Natural killer cell treated with Interleukin-12 subunit alpha and Interleukin-12 subunit beta and Interleukin-15 and Interleukin-18, amount 100 ng/mL, for 72 hours (primary cell): ENCODE measurements around the gene CHAC1. TPM values are rescaled to one million over a fixed set of nuclear protein-coding genes. Genes with fewer than 3 reads are reported as not detected.

ENCODE experiments used
- ATAC-seq, 2 donors: fragments of 150-1000 bp; cut with Tn5 transposase in 1 of 2; sonication (Bioruptor Pico), chemical (Tn5 transposase) in 1 of 2; 2 replicates each; pipeline ENCODE4 v1.10.0; 2021
- DNase-seq: peaks from one replicate; pipeline ENCODE4 v3.0.0; 2022; ENCODE audit warnings: low spot score
- H3K27ac Mint-ChIP-seq, 2 donors: 1 replicate in 1 of 2; 2 replicates in 1 of 2; pipeline ENCODE4 v1.8.0; 2022; ENCODE audit warnings: mixed read lengths in 2 of 2, mild to moderate bottlenecking in 1 of 2, moderate library complexity in 1 of 2
- H3K27me3 Mint-ChIP-seq, 2 donors: 1 replicate in 1 of 2; 2 replicates in 1 of 2; pipeline ENCODE4 v1.8.0; 2022; ENCODE audit warnings: mixed read lengths in 2 of 2
- H3K36me3 Mint-ChIP-seq: one replicate; pipeline ENCODE4 v1.8.0; 2022; ENCODE audit warnings: mixed read lengths
- H3K4me1 Mint-ChIP-seq, 2 donors: 1 replicate in 1 of 2; 2 replicates in 1 of 2; pipeline ENCODE4 v1.8.0; 2022; ENCODE audit warnings: low read depth in 2 of 2, mixed read lengths in 2 of 2, mild to moderate bottlenecking in 1 of 2
- H3K4me3 Mint-ChIP-seq: one replicate; pipeline ENCODE4 v1.8.0; 2022; ENCODE audit warnings: mixed read lengths
- H3K9me3 Mint-ChIP-seq: 2 replicates; pipeline ENCODE4 v1.8.0; 2022; ENCODE audit warnings: mixed read lengths
- total RNA-seq, 2 donors: library from RNA; stranded (reverse); gene quantifications; one replicate each; pipeline ENCODE4 v1.2.3, GENCODE V29; 2022

Gene CHAC1
- total RNA-seq, 2 donors from 2014 or later: 7.7 to 13.1 TPM

GRCh38 chr15:40937762-40938535, 15.3 kb upstream of the CHAC1 start:
- H3K36me3 Mint-ChIP-seq: no peaks in the 10 kb centered on the region
- DNase-seq: no peak
- no peak overlapping the region for H3K4me3 Mint-ChIP-seq

GRCh38 chr15:40938536-40938870, 14.8 kb upstream of the CHAC1 start:
- Mint-ChIP-seq H3K36me3 (no peaks in the 10 kb centered on the region), H3K4me1 (peaks cover 17 to 20% of the 10 kb centered on the region in 2 donors), H3K4me3 (no peak overlapping the region), H3K9me3 (no peaks in the 10 kb centered on the region), H3K27ac (no peak overlapping the region), H3K27me3 (peaks cover 2 to 4% of the 10 kb centered on the region in 2 donors)
- ATAC-seq: no peak
- DNase-seq: no peak

More at GRCh38 chr15:40937762-40938535, 15.3 kb upstream of the CHAC1 start:
- H3K9me3 Mint-ChIP-seq: no peaks in the 10 kb centered on the region
- ATAC-seq: no peak
- H3K27me3 Mint-ChIP-seq: peaks cover 6 to 10% of the 10 kb centered on the region in 2 donors
- H3K4me1 Mint-ChIP-seq: peaks cover 11 to 15% of the 10 kb centered on the region in 2 donors
- H3K27ac Mint-ChIP-seq: no peak overlapping the region

- peaks cover 22 to 28% of the 10 kb centered on the region in 2 donors for H3K4me1 Mint-ChIP-seq
- no peaks in the 10 kb centered on the region for H3K9me3 Mint-ChIP-seq
- ATAC-seq: no peak
- peak overlapping the region; percentile 36 to 42 for H3K27ac Mint-ChIP-seq
- H3K4me3 Mint-ChIP-seq: peak overlapping the region; percentile 8
- no peak for DNase-seq
- H3K27me3 Mint-ChIP-seq: no peaks in the 10 kb centered on the region
- no peaks in the 10 kb centered on the region for H3K36me3 Mint-ChIP-seq
These were observed 12.9 kb upstream of the CHAC1 start for GRCh38 chr15:40940296-40940801.

GRCh38 chr15:40941068-40941527, 12.2 kb upstream of the CHAC1 start:
- H3K36me3 Mint-ChIP-seq: no peaks in the 10 kb centered on the region

GRCh38 chr15:40941528-40942336, 11.5 kb upstream of the CHAC1 start:
- Mint-ChIP-seq H3K4me1 (peaks cover 27 to 28% of the 10 kb centered on the region in 2 donors), H3K9me3 (no peaks in the 10 kb centered on the region), H3K4me3 (peak overlapping the region; percentile 88), H3K36me3 (no peaks in the 10 kb centered on the region), H3K27me3 (peaks cover 0 to 5% of the 10 kb centered on the region in 2 donors), H3K27ac (peak overlapping the region; percentile 42 to 56)
- peak; percentile 92 to 94 for ATAC-seq
- peak; percentile 88 for DNase-seq

More at GRCh38 chr15:40941068-40941527, 12.2 kb upstream of the CHAC1 start:
- Mint-ChIP-seq H3K27me3 (peaks cover 0 to 3% of the 10 kb centered on the region in 2 donors), H3K4me3 (no peak overlapping the region), H3K9me3 (no peaks in the 10 kb centered on the region), H3K27ac (peak overlapping the region in 1 of 2 donors; percentile 42), H3K4me1 (peaks cover 26 to 28% of the 10 kb centered on the region in 2 donors)
- DNase-seq (no peak), ATAC-seq (no peak)

GRCh38 chr15:40942337-40942854, 10.9 kb upstream of the CHAC1 start:
- Mint-ChIP-seq H3K4me1 (peaks cover 27 to 28% of the 10 kb centered on the region in 2 donors), H3K4me3 (peak overlapping the region; percentile 88), H3K36me3 (no peaks in the 10 kb centered on the region), H3K27ac (peak overlapping the region; percentile 56 to 73), H3K27me3 (peaks cover 0 to 6% of the 10 kb centered on the region in 2 donors), H3K9me3 (no peaks in the 10 kb centered on the region)
- no peak for ATAC-seq
- no peak for DNase-seq

- Mint-ChIP-seq H3K27ac (peak overlapping the region; percentile 56 to 73), H3K27me3 (peaks cover 0 to 7% of the 10 kb centered on the region in 2 donors), H3K36me3 (no peaks in the 10 kb centered on the region), H3K4me1 (peaks cover 27 to 28% of the 10 kb centered on the region in 2 donors), H3K4me3 (peak overlapping the region; percentile 88), H3K9me3 (no peaks in the 10 kb centered on the region)
- ATAC-seq (no peak), DNase-seq (no peak)
These were observed 10.4 kb upstream of the CHAC1 start for GRCh38 chr15:40942878-40943277.

- no peak for DNase-seq
- H3K9me3 Mint-ChIP-seq: no peaks in the 10 kb centered on the region
These were observed 9.4 kb upstream of the CHAC1 start for GRCh38 chr15:40943764-40944365.

GRCh38 chr15:40944510-40945296, 8.6 kb upstream of the CHAC1 start:
- H3K4me3 Mint-ChIP-seq: peak overlapping the region; percentile 42
- H3K27me3 Mint-ChIP-seq: peaks cover 0 to 12% of the 10 kb centered on the region in 2 donors
- no peak for ATAC-seq
- H3K4me1 Mint-ChIP-seq: peaks cover 27 to 28% of the 10 kb centered on the region in 2 donors
- peak overlapping the region in 1 of 2 donors; percentile 73 for H3K27ac Mint-ChIP-seq
- no peaks in the 10 kb centered on the region for H3K9me3 Mint-ChIP-seq
- DNase-seq: no peak
- no peaks in the 10 kb centered on the region for H3K36me3 Mint-ChIP-seq

More at GRCh38 chr15:40943764-40944365, 9.4 kb upstream of the CHAC1 start:
- no peaks in the 10 kb centered on the region for H3K36me3 Mint-ChIP-seq
- peak overlapping the region; percentile 88 for H3K4me3 Mint-ChIP-seq
- peaks cover 0 to 7% of the 10 kb centered on the region in 2 donors for H3K27me3 Mint-ChIP-seq
- H3K4me1 Mint-ChIP-seq: peaks cover 27 to 28% of the 10 kb centered on the region in 2 donors
- ATAC-seq: no peak
- peak overlapping the region in 1 of 2 donors; percentile 73 for H3K27ac Mint-ChIP-seq

GRCh38 chr15:40948706-40949473, 4.4 kb upstream of the CHAC1 start:
- ATAC-seq (no peak), DNase-seq (no peak)
- Mint-ChIP-seq H3K36me3 (no peaks in the 10 kb centered on the region), H3K27ac (no peak overlapping the region), H3K4me1 (peaks cover 5 to 23% of the 10 kb centered on the region in 2 donors), H3K9me3 (no peaks in the 10 kb centered on the region), H3K4me3 (no peak overlapping the region), H3K27me3 (peaks cover 0 to 17% of the 10 kb centered on the region in 2 donors)

- H3K36me3 Mint-ChIP-seq: no peaks in the 10 kb centered on the region
- peaks cover 0 to 17% of the 10 kb centered on the region in 2 donors for H3K27me3 Mint-ChIP-seq
- H3K4me3 Mint-ChIP-seq: no peak overlapping the region
- H3K4me1 Mint-ChIP-seq: peaks cover 6 to 24% of the 10 kb centered on the region in 2 donors
- no peaks in the 10 kb centered on the region for H3K9me3 Mint-ChIP-seq
- DNase-seq (no peak), ATAC-seq (no peak)
- H3K27ac Mint-ChIP-seq: no peak overlapping the region
These were observed 3.5 kb upstream of the CHAC1 start for GRCh38 chr15:40949756-40950207.

GRCh38 chr15:40951764-40952163, 1.5 kb upstream of the CHAC1 start:
- Mint-ChIP-seq H3K27me3 (peaks cover 0 to 12% of the 10 kb centered on the region in 2 donors), H3K4me3 (peak overlapping the region; percentile 89), H3K36me3 (no peaks in the 10 kb centered on the region), H3K9me3 (no peaks in the 10 kb centered on the region), H3K27ac (peak overlapping the region; percentile 58 to 66), H3K4me1 (peaks cover 12 to 27% of the 10 kb centered on the region in 2 donors)
- ATAC-seq (no peak), DNase-seq (no peak)
